Erythroblast (primary cell): ENCODE results near the gene PPARGC1A.

ENCODE experiments used
- GATA1 ChIP-seq: IDR thresholded peaks from 2 replicates; pipeline ENCODE4 v1.6.1; 2011; ENCODE audit warnings: low read depth, mild to moderate bottlenecking, control low read depth, low read length, moderate library complexity
- POLR2A ChIP-seq: IDR thresholded peaks from 2 replicates; pipeline ENCODE4 v1.6.1; 2011; ENCODE audit warnings: mild to moderate bottlenecking, low read length

GRCh38 chr4:23876418-23877089 lies 13.3 kb downstream of the PPARGC1A start:
- TF ChIP-seq POLR2A (no peak), GATA1 (no peak)
